Measurements from ENCODE around the gene SLC12A7. TPM values are rescaled to one million over a fixed set of nuclear protein-coding genes. Genes with fewer than 3 reads are reported as not detected.

Gene SLC12A7
- total RNA-seq, 1 experiment from 2014 or later, result 22.5 TPM

DNA sequence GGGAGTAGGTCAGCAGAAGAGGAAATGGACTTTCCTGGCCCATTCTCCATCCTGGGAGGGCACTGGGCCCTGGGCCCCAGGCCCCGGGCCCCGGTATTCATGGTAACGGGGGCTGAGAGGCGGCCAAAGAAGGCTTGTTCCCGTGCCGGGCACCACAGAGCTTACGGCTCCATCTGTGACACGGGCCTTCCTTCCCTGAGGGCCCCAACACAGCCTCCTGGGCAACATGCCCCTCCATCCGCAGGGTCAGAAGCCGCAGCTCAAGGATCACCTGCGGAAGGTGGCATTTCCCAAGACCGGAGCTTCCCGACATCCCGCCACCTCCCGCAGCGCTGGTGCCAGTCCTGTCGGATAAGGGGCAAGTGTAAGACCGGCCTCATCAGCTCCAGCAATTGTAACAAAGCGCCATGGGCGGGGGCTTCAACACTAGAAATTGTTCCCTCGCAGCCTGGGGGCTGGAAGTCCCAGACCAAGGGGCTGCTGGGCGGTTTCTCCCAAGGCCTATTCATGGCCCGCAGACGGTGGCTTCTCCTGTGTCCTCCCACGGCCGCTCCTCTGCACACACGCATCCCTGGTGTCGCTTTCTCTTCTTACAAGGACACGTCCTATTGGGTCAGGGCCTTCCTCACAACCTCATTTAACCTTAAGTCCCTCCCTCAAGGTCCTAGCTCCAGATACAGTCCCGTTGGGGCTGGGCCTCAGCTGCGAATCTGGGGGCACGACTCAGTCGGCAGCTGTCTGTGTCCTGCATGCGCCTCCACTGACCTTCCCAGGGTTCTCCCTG lies 31.2 kb upstream of the SLC12A7 start:
- in situ Hi-C loops (cut with HindIII; ENCODE audit: low sequenced_read_pairs), result no loop called here
- DNase-seq (ENCODE audit: low spot score), result no peak

GRCh38 chr5:1141834-1142233 lies 30.0 kb upstream of the SLC12A7 start:
- DNase-seq (ENCODE audit: low spot score), result no peak
- in situ Hi-C loops (cut with HindIII; ENCODE audit: low sequenced_read_pairs), result no loop called here

- DNase-seq (ENCODE audit: low spot score), result no peak
- in situ Hi-C loops (cut with HindIII; ENCODE audit: low sequenced_read_pairs), result no loop called here
These were observed 28.9 kb upstream of the SLC12A7 start for GRCh38 chr5:1140818-1141189.

DNA sequence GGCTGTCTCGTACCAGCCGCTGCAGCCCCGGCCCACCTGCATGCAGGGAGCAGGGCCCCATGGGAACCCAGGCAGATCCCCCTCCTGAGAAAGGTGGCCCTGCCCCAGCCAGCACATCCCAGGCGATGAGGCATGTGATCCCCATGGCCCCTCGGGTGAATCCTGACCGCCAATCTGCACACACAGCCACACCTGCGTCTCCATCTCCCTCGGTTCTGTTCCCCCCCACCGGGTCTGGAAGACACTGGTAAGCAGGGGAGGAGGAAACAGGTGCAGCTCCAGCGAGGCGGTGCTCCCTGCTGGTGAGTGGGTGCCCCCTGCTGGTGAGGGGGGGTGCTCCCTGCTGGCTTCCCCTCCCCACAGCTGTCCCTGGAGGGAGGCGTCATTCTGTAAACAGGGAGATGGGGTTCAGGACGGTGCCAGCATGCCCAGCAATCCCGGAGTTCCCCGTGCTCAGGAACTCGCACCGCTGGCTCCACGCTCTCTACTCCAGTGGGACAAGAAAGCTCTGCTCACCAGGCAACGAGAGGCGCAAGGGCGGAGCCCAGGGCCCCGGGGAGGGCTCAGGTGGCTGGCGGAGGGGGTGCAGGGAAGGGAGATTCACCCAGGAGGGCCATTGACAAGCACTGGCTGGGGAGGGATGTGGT lies 28.4 kb upstream of the SLC12A7 start:
- in situ Hi-C loops (cut with HindIII; ENCODE audit: low sequenced_read_pairs), result no loop called here
- no peak for DNase-seq (ENCODE audit: low spot score)

- in situ Hi-C loops (cut with HindIII; ENCODE audit: low sequenced_read_pairs), result no loop called here
- DNase-seq (ENCODE audit: low spot score), result no peak
These were observed 27.7 kb upstream of the SLC12A7 start for GRCh38 chr5:1139331-1140170.

- in situ Hi-C loops (cut with HindIII; ENCODE audit: low sequenced_read_pairs), result no loop called here
- no peak for DNase-seq (ENCODE audit: low spot score)
These were observed 26.8 kb upstream of the SLC12A7 start for GRCh38 chr5:1138445-1139245.

DNA sequence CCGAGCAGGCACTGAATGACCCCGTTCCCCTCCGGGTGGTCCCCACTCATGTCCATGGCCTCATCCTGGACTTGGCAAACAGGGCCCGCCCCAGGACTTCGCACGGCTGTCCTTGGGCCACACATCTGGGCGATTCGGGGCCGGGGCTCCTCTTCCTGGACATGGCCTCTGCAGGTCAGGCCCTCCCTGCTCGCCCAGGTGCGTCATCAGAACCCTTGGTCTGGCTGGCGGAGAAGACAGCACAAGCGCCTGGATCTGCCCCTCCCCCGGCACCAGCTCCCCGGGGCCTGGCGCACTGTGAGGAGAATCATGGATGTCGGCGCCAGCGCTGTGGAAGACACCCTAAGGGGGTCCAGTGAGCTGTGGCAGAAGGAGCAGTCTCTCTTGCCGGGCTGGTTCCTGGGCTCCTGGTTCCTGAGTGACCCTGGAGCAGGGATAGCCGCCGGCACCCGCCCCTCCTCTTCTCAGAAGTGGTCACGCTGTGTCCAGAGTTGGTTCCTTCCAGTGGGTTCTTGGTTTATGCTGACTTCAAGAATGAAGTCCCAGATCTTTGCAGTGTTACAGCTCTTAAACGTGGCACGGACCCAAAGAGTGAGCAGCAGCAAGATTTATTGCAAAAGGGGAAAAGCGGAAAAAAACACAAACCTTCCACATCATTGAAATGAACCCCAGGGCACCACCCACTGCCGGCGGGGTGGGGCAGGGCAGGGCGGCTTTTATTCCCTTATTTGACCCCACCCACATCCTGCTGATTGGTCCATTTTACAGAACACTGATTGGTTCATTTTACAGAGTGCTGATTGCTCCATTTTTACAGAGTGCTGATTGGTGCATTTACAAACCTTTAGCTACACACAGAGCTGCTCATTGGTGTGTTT lies 25.9 kb upstream of the SLC12A7 start:
- in situ Hi-C loops (cut with HindIII; ENCODE audit: low sequenced_read_pairs), result no loop called here

DNA sequence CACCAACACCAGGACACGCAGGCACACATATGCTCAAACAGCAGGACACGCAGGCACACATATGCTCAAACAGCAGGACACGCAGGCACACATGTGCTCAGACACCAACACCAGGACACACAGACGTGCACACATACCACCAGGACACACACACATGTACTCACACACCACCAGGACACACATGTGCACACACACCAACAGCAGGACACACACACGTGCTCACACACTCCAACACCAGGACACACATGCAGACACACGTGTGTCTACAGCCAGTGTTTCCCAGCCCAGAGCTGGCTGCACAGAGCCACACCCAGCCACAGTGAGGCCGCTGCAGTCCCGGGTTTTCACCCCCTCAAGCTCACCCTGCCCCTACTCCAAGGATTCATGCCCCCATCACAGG lies 25.0 kb upstream of the SLC12A7 start:
- DNase-seq (ENCODE audit: low spot score), result no peak
- in situ Hi-C loops (cut with HindIII; ENCODE audit: low sequenced_read_pairs), result no loop called here

More for the DNA sequence above, 25.9 kb upstream of the SLC12A7 start:
- no peak for DNase-seq (ENCODE audit: low spot score)

DNA sequence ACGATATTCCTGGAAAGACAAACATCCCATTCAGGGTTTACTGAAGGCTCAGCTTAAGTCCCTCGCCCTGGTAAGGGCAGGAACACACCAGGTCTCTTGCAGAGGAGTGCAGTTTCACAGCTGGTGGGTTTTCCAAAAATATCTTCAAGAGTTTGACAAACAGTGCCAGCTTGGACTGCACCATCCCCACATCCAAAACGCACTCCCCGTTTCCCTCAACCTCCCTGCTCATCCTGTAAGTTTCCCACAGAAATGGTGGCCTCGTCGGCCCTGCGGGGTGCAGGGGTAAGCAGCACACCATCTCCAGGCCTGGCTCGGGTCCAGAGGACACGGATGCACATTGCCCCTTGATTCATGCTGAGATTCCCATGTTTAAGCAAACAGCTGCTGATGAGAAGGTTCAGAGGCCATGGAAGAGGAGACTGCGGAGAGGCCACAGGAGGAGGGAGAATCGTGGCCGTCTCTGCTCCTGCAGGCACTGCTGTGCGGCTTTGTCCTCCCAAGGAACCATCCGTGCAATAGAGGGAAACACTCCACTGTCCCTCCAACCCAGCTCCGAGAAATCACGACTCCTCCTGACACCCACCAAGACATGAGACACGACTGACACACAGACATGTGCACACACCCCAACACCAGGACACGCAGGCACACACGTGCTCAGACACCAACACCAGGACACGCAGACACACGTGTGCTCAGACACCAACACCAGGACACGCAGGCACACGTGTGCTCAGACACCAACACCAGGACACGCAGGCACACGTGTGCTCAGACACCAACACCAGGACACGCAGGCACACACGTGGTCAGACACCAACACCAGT lies 24.0 kb upstream of the SLC12A7 start:
- DNase-seq (ENCODE audit: low spot score), result no peak
- in situ Hi-C loops (cut with HindIII; ENCODE audit: low sequenced_read_pairs), result no loop called here

DNA sequence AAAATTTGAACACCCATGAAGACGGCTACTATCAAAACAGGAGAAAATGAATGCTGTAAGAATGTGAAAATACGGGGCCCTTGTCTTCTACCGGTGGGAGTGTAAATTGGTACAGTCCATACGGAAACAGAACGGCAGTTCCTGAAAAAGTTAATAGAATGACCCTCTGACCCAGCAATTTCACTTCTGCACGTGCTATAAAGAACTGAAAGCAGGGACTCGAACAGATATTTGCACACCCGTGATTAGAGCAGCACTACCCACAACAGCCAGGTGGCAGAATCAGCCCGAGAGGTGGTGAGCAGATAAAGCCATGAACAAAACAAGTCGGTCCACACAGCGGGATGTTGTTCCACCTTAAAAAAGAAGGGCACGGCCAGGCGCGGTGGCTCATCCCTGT lies 22.6 kb upstream of the SLC12A7 start:
- DNase-seq (ENCODE audit: low spot score), result no peak
- in situ Hi-C loops (cut with HindIII; ENCODE audit: low sequenced_read_pairs), result no loop called here

- in situ Hi-C loops (cut with HindIII; ENCODE audit: low sequenced_read_pairs), result no loop called here
- no peak for DNase-seq (ENCODE audit: low spot score)
These were observed 21.8 kb upstream of the SLC12A7 start for GRCh38 chr5:1133510-1134201.

- in situ Hi-C loops (cut with HindIII; ENCODE audit: low sequenced_read_pairs), result no loop called here
- no peak for DNase-seq (ENCODE audit: low spot score)
These were observed 21.2 kb upstream of the SLC12A7 start for GRCh38 chr5:1133108-1133507.

DNA sequence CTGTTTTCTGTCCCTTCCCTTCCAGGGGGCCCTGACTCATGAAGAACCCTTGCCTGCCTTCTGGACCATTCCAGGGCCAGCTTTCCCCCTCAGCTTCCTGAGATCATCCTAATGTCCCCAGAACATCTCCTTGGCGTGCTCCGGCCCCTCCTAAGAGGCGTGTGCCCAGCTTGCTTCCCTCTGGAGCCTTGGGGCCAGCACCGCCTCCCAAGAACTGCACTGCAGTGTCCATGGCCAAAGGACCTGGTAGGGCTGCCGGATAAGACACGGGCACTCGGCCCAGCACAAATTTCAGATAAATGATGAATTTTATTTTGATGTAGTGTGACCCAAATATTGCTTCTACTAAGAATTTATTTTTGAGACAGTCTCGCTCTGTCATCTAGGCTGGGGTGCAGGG lies 20.7 kb upstream of the SLC12A7 start:
- in situ Hi-C loops (cut with HindIII; ENCODE audit: low sequenced_read_pairs), result no loop called here
- no peak for DNase-seq (ENCODE audit: low spot score)

- in situ Hi-C loops (cut with HindIII; ENCODE audit: low sequenced_read_pairs), result no loop called here
- DNase-seq (ENCODE audit: low spot score), result no peak
These were observed 19.9 kb upstream of the SLC12A7 start for GRCh38 chr5:1131726-1132125.

GRCh38 chr5:1131191-1131621 lies 19.3 kb upstream of the SLC12A7 start:
- in situ Hi-C loops (cut with HindIII; ENCODE audit: low sequenced_read_pairs), result no loop called here
- DNase-seq (ENCODE audit: low spot score), result no peak

- no peak for DNase-seq (ENCODE audit: low spot score)
- in situ Hi-C loops (cut with HindIII; ENCODE audit: low sequenced_read_pairs), result no loop called here
These were observed 18.5 kb upstream of the SLC12A7 start for GRCh38 chr5:1130218-1130946.
